Loucy (cell line): ENCODE data around the gene CCDC12.

Experiments used
- CTCF ChIP-seq: fragments of 200-600 bp; sonication (generic); conservative IDR thresholded peaks from 2 replicates; pipeline ENCODE4 v1.5.1; 2014; ENCODE audit warnings: mild to moderate bottlenecking, antibody characterized with exemption, low read length
- EZH2phosphoT487 ChIP-seq: fragments of 200-600 bp; IDR thresholded peaks from 2 replicates; pipeline ENCODE4 v1.6.1; 2018; ENCODE audit warnings: antibody characterized with exemption, mild to moderate bottlenecking, moderate library complexity, borderline replicate concordance

GRCh38 chr3:46903341-46904302, 72.9 kb downstream of the CCDC12 start:
- no peak for TF ChIP-seq CTCF
- no peak for TF ChIP-seq EZH2phosphoT487
